Prostate gland (tissue), 2 donors: ENCODE results near the gene AIFM1.

Source experiments
- POLR2AphosphoS5 ChIP-seq: sonication (generic); formaldehyde crosslinking; IDR thresholded peaks from one replicate; pipeline ENCODE4 v1.6.1; 2017; ENCODE audit warnings: antibody characterized with exemption
- TF ChIP-seq, protein P1 (sequence below), 4 experiments: fragments of 200-600 bp in 2 of 4; fragments of 450-650 bp in 2 of 4; sonication (generic) in 2 of 4; IDR thresholded peaks; 1 replicate in 3 of 4; 2 replicates in 1 of 4; pipeline ENCODE4 v1.5.1; 2016 to 2019; ENCODE audit warnings: antibody characterized with exemption in 4 of 4, mild to moderate bottlenecking in 2 of 4, moderate library complexity in 2 of 4

DNA sequence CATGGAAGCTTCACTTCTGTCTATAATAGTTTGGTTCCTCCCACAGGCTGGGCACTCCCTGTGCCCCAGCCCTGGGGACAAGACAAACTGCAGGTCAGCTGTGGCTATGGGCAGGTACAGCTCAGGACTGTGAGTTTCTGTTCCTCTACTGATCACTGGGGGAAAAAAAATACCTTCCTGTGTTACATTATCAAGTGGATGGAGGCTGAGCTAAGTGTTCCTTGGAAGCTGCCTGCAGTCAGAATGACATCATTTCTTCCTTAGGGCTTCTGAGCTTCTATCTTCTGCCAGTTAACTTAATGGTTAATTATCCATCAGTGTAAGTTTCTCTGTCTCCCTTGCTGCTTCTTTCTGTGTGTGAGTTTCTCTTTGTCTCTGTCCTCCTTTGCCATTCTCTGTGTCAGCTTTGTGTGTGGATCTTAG lies 10.7 kb upstream of the AIFM1 start:
- TF ChIP-seq, protein P1, sequence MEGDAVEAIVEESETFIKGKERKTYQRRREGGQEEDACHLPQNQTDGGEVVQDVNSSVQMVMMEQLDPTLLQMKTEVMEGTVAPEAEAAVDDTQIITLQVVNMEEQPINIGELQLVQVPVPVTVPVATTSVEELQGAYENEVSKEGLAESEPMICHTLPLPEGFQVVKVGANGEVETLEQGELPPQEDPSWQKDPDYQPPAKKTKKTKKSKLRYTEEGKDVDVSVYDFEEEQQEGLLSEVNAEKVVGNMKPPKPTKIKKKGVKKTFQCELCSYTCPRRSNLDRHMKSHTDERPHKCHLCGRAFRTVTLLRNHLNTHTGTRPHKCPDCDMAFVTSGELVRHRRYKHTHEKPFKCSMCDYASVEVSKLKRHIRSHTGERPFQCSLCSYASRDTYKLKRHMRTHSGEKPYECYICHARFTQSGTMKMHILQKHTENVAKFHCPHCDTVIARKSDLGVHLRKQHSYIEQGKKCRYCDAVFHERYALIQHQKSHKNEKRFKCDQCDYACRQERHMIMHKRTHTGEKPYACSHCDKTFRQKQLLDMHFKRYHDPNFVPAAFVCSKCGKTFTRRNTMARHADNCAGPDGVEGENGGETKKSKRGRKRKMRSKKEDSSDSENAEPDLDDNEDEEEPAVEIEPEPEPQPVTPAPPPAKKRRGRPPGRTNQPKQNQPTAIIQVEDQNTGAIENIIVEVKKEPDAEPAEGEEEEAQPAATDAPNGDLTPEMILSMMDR (IDR thresholded peaks at IDR 0.05), result no peak
- TF ChIP-seq POLR2AphosphoS5, result no peak
